HG03520 (cell line): ENCODE results near the gene LEFTY2.
"Not testable (repeated sequence)": the region's sequence is repeated elsewhere in the genome, so short reads cannot be mapped to it uniquely, and the experiment has no call there.

ENCODE experiments used
- ATAC-seq: cut with Tn5 transposase; IDR thresholded peaks from one replicate; pipeline ENCODE4 v1.9.1; 2021; ENCODE audit warnings: mild to moderate bottlenecking, moderate library complexity; ENCODE audit not compliant: unreplicated experiment

Gene LEFTY2

DNA sequence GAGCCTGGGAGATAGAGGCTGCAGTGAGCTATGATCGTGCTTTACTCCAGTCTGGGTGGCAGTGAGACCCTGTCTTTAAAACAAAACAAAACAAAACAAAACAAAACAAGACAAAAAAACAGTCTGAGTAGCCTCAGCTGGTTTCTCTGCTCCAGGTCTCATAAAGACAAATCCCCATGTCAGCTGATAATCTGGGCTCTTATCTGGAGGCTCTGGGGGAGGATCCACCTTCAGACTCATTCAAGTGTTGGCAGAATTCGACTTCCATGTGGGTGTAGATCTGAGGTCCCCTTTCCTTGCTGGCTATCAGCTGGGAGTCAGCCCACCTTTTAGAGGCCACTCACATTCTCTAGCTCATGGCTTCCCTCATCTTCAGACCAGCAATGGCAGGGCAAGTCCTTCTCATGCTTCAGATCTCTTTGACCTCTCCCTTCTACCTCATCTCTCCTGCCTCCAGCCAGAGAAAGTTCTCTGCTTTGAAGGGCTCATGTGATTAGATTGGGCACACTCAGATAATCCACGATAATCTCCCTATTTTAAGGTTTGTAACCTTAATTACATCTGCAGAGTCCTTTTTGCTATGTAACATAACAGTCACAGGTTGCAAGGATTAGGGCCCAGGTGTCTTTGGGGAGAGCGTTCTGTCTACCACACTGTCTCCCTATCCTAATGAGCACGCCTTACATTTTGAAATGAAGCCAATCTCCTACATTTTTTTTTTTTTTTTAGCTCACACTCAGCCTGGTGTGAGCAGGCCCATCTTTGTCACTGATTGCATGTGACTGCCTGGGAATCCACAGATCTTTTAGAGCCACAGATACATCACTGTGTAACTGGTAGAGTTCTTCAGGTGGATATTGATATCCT, 9.5 kb downstream of the LEFTY2 start:
- ATAC-seq: no peak

GRCh38 chr1:225930566-225930965, 10.5 kb downstream of the LEFTY2 start:
- no peak for ATAC-seq

DNA sequence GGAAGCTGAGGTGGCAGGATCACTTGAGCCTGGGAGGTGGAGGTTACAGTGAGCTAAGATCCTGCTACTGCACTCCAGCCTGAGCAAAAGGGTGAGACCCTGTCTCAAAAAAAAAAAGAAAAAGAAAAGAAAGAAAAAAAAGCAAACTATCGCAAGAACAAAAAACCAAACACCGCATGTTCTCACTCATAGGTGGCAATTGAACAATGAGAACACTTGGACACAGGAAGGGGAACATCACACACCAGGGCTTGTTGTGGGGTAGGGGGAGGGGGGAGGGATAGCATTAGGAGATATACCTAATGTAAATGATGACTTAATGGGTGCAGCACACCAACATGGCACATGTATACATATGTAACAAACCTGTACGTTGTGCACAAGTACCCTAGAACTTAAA, 11.6 kb downstream of the LEFTY2 start:
- not testable (repeated sequence) for ATAC-seq

DNA sequence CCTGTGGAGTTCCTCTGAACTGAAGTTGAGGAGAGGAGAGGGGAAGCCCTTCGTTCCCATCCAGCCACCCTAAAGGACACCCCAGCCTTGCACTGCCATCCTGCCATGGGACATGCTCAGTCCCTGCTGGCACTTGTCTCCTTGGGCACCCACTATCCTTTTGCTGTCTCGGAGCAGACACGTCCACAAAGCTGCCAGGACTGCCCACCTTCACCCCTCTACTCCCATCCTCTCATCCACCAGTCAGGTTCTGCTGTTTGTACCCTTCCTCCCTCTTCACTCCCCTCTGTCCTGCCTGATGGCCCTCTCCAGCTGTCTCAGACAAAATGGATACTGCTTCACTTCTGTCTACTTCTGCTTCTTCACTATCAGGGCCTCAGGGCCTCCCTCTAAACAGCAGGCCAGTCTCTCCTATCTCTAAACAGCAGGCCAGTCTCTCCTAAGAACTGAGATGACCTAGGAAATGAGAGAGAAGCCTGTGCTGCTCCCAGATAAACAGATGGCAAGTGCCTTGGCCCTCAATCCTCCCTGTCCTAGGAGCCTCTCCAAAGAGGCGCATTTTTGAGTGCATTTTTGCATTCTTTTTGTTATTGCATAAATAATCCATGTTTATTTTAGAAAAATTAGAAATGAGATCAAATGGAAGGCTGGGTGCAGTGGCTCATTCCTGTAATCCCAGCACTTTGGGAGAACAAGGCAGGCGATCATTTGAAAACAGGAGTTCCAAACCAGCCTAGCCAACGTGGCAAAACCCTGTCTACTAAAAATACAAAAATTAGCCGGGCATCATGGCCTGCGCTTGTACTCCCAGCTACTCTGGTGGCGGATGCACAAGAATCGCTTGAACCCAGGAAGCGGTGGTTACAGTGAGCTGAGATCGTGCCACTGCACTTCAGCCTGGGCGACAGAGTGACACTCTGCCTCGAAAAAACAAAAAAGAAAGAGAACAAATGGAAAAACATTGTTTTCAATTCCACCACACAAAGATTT, 12.5 kb downstream of the LEFTY2 start:
- ATAC-seq: no peak

- ATAC-seq: no peak
These were observed 14.4 kb downstream of the LEFTY2 start for GRCh38 chr1:225926551-225927113.

- peak; percentile 98 for ATAC-seq
These were observed 17.1 kb downstream of the LEFTY2 start, which contains the start of gene PYCR2 for GRCh38 chr1:225923692-225924555. TSS of gene PYCR2 (minus strand) at chr1:225924250. CDS start at chr1:225924110, 140 bp downstream.

- ATAC-seq: no peak
These were observed 17.7 kb downstream of the LEFTY2 start for GRCh38 chr1:225923381-225923691.

GRCh38 chr1:225921734-225922709, 19.0 kb downstream of the LEFTY2 start:
- ATAC-seq: no peak

GRCh38 chr1:225919906-225920305, 21.1 kb downstream of the LEFTY2 start:
- ATAC-seq: no peak

- ATAC-seq: no peak
These were observed 22.7 kb downstream of the LEFTY2 start for GRCh38 chr1:225918280-225918679.

GRCh38 chr1:225917536-225917935, 23.5 kb downstream of the LEFTY2 start:
- no peak for ATAC-seq

DNA sequence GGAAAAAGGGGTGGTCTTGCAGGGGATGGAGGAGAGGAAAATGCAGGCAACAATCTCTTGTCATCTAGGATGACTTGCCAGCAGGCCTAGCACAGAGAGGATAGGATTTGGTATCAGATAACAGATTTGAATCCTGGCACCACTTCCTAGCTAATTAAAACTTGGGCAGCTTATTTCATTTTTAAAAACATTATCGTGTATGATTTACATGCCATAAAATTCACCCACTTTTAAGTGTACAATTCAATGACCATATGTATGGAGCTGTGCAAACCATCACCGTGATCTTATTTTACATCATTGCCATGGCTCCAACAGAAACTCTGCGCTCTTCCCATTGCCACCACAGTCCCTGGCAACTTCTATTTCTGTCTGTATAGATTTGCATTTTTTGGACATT, 23.9 kb downstream of the LEFTY2 start:
- ATAC-seq: no peak

- ATAC-seq: no peak
These were observed 25.5 kb downstream of the LEFTY2 start for GRCh38 chr1:225915538-225915991.

- no peak for ATAC-seq
These were observed 26.1 kb downstream of the LEFTY2 start for GRCh38 chr1:225914947-225915346.

- ATAC-seq: no peak
These were observed 26.6 kb downstream of the LEFTY2 start for GRCh38 chr1:225914391-225914790.

GRCh38 chr1:225911191-225912130, 29.6 kb downstream of the LEFTY2 start:
- ATAC-seq: no peak

- ATAC-seq: no peak
These were observed 31.5 kb downstream of the LEFTY2 start for GRCh38 chr1:225909477-225909876.

GRCh38 chr1:225908773-225909172, 32.2 kb downstream of the LEFTY2 start:
- no peak for ATAC-seq
